Activated CD4-positive, alpha-beta T cell treated with anti-CD3 and anti-CD28 coated beads, Interleukin-10, Interleukin-2, amounts not matched to agents 100 ng/mL and 50 ng/mL, durations not matched to agents 16 hours and 8 hours (primary cell): ENCODE data around the gene PLSCR5.

Source experiments
- DNase-seq: peaks from one replicate; pipeline ENCODE4 v3.0.0-alpha.2; 2020

PLSCR5 gene, protein sequence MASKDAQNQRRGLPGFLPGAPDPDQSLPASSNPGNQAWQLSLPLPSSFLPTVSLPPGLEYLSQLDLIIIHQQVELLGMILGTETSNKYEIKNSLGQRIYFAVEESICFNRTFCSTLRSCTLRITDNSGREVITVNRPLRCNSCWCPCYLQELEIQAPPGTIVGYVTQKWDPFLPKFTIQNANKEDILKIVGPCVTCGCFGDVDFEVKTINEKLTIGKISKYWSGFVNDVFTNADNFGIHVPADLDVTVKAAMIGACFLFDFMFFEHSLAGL

DNA sequence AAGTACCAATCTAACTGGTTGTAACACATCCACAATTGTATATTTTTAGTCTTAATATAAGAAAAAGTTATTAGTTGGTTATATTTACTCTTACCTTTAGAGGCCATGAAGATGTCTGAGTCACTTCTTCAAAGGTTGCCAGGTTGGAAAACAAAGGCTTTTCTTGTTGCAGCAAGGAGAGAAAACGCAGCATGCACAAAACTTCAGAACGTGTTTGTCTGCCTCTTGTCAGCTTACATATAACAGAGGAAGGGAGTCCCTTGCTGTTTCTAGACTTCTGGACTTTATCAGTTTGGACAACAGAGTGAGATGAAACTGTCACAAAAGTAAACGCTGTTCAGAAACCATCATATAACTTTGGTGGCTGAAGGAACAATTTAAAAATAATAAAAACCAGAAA is at the start of gene PLSCR5:
Gene PLSCR5, minus strand, starts transcription at position 241 of the 400 bp plus-strand sequence. Its CDS starts 134 bp downstream, at position 107.
- no peak for DNase-seq

DNA sequence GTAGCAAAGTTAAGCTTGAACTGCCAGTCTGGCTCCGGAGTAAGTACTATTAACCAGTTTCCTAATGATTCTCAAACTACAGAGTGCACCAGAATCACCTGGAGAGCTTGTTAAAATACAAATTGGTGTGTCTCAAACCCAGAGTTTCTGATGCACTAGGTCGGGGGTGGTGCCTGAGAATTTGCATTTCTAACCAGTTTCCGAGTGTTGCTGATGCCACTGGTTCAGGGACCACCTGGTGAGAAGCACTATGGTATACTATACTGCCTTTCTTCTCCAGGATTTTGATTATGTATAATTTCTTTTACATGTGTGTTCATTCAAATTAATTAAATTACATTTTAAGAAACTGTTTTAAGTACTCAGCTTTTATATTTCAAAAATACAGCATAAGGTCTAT is 48.8 kb upstream of the PLSCR5 start:
- no peak for DNase-seq

DNA sequence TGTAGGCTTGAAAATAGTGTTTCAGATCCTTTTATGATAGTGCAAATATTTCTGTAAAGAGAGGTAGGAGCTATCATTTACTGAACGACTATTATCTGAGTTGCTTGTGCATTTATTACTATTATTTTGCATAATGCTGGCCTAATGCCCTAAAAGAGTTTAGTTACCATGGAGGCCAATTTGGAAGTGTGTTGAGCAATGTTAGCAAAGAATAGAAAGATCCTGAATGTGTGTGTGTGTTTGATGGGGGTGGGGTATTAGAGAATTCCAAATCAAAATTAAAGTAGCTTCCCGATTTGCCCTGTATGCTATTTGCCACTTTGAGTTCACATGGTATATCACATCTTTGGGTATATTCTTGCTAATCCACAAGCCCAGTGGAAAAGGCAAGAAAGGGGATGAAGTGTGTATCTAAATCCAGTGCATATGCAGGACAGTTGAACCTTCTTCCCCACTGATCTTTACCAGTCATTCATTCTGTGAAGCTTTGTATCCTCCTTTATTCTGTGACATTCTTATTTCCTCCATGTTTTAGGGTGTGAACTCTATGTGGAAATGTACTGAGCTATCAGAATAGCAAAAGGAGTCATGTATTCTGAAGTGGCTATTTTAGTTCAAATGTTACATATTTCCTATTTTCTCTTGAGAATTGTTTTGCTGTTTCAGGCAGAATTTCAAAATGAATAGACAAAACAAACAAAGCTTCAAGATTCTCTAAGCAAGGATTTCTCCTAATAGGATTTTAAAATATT is 45.7 kb upstream of the PLSCR5 start:
- DNase-seq = no peak

DNA sequence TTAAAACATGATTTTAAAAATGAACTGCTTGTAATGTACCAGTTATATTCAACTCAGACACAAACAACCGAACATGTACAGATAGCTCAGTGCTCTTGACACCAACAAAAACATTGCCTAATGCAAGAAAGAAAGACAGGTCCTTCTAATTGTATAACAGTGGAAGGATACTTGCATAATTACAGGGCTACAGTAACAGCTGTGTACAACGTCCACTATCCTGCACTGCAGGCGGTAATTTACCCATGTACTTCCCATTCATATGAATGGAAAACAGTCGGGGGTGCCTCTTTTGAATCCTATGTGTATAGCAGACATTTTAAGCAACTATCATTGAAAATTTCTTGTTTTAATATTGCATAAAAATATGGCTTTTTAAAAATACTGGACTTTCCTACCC is 41.1 kb upstream of the PLSCR5 start:
- no peak for DNase-seq

DNA sequence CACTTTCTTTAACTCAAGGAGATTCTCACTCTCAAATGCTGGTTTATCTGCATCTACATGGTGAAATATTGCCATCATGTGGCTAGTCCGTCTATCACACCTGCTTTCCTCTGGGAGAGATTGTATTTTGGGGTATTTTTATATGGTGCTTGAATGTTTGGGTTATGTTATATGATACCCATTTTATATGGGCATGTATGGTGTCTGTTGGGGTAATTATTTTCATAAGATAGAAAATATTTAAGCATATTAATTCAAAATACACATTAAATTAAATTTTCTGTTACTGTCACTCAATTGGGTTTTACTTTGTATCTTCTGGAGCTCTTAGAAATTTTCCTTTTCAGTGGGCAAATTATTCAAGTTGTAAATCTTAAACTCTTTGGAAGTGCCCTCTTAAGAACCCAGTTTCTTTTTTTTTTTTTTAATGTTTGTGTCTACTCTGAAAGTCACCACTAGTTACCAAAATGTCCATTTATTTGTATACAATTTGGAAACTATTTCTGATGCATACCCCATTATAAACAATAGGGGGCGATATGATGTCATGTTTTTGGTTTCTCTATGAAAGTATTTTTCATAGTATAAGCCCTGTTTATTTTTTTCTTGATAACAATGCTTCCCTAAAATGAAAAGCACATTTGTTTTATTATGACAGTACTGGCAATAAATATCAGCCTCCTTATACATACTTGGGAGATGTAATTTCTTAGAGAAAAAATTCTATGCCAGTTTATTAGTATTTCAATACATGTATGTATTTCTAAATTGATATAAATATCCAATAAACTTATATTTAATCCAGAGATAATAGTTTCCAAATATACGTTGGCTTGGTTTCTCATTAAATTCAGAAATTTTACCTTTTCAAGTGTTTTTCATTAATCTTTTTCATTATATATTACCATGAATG is 36.1 kb upstream of the PLSCR5 start:
- peak; percentile 35 for DNase-seq

DNA sequence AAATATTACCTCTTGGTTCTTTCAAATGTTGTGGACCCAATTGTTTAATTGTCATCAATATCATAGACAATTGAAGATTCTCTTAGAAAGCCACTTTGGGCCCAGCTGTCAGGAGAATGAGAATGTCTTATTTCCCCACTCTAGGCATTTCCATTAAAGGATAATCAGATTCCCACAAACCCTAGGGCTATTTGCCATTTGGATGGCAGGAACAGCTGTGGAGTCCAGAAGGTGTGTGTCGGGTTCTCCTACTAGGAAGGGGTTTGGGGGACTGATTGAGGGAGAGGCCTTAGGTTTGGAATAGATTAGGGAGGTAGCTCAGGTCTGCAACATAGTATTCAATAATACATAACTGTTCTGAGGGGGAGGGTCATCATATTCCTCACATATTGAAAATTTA is 35.2 kb upstream of the PLSCR5 start:
- no peak for DNase-seq

DNA sequence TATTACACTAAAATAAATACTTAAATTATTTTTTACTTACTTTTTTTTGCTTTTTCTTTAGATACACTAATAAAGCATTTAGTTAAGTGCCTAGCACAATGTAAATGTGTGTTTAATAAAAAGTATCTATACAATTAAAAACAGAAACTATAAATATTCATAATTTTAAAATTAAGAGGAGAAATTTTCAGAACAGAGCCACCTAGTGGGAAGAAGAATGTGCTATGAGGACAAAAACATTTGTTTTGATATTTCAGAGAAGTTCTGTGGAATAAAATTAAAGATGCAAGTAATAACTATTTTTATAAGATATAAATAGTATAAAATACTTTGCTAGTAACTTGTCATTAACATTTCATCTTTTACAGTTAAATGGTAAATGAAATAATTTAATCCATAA is 33.6 kb upstream of the PLSCR5 start:
- DNase-seq = no peak

DNA sequence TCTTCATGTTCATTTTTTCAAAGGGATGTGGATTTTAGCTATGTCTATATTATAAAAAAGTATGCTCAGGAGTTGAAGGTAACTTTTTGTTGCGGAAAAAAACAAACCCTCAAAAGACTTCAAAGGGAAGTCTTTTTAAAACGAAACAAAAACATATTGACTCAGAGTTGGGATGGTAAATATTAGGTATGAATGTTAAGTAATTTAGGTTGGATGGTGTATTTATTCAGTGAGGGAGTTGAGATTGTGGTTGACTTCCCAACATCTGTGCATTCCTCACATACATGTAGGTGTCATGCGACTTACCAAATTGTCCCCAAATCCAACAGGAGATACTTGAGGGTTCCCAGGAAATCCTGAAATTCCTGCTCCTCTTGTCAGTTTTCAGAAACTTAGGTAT is 32.7 kb upstream of the PLSCR5 start:
- no peak for DNase-seq

DNA sequence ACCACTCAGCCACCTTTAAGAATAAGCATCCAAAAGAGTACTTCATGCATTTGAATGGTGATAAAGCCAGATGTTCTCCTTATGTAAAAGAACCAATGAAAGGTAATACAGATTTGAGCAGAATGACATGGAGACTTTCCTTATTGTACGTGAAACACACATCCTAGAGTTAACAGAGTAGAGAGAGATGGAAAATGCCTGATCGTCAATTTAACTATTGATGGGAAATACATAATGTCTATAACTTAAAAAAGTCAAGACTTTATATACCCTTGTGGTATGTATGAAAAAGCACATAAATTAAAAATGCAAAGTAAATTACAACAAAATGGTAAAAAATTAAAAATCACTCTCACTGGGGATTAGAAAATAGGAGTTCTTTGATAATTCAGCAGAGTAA is 31.7 kb upstream of the PLSCR5 start:
- no peak for DNase-seq

DNA sequence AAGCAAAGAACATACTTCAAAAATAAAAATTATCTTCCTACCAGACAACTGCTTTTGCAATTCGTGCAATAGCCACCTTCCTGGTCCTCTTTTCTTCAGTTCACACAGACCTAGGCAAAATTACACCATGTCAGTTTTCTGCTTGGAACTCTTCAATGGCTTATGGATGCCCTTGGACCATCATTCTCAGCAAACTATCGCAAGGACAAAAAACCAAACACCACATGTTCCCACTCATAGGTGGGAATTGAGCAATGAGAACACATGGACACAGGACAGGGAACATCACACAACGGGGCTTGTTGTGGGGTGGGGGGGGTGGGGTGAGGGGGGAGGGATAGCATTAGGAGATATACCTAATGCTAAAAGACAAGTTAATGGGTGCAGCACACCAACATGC is 29.2 kb upstream of the PLSCR5 start:
- no peak for DNase-seq

DNA sequence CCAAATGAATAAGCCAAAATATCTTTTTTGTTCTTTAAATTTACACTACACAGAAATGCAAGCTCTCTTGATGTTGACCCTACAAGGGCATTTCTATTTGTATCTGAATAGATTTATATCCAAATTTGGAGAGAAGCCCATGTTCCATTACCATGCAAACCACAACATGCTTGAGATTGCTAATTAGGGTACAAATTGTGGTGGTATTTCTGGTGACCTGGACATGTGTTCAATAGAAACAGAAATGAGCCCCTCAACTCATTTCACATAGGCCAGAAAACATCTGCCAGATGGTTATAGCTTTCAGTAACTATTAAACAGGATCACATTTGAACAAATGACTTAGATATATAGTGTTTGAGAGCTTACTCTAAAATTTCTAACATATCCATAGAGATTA is 23.5 kb upstream of the PLSCR5 start:
- DNase-seq = no peak

DNA sequence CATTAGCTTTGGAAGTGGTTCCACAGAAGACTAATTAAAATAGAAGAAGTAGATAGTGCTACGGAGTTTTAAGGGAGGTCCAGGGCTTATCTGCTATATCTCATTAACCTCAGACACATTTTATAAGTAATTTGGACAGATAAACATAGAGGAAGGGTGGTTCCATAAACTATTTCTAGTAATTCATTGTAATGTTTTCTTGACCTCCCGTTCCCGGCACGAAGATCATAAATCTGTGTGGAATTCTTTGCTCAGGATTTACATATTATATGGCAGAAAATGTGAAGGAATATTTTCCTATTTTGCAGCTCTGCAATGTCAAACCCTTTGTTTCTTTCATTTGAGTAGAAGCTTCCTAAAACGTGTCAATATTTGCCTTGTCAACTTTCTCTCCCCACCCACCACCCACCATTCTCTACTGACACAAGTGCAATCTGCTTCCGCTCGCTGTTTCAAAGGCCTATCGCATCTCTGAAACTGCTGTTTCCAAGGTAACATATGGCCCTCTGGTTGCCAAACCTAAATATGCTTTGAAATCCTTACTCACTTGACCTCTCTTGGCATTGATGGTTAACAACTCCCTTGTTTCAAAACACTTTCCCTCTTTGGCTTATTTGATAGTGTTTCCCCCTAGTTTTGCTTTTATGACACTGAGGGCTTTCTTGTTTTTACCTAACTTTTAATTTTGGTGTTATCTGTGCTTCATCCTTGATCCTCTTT is 21.4 kb upstream of the PLSCR5 start:
- no peak for DNase-seq

DNA sequence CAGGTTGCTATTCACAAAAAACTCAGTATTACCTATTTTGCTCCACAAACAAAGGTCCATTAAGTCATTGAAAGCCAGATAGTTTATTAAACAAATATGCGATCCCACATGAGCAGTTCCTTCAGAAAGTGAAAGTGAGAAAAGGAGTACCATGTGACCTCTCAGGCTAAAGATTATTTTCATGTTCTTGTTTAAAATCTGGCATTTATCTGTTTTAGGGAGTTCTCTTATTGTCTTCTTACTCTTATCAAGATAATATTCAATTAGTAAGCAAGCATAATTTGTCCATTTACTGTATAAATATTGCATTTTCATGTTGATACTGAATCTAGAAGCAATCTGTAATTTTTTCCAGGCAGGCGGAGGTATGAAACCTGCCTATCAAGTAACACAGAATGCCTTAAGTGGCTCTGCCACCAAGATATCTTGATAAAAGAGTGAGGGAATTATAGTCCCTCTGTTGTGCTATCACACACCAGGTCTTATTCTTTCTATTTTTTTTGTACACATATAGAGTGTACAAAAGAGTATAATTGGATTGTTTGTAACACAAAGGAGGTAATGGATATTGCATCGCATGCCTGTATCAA is 20.1 kb upstream of the PLSCR5 start:
- no peak for DNase-seq

DNA sequence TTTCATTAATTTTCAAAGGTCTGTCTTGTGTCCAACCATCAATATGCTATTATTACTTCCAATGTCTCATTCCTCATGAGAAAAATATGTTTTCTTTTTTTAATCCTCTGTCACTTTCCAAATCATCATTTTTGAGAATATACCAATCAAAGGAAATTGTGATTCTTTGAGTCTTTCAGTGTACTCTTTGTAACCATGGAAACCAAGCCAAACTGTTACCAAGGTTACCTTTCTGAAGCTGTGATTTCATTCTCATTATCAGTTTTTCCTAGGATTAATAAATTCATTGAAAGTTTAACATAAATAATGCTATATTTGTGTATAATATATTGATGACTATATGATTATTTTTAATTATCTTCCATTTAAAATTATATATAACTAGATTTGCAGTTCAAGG is 16.6 kb upstream of the PLSCR5 start:
- no peak for DNase-seq

DNA sequence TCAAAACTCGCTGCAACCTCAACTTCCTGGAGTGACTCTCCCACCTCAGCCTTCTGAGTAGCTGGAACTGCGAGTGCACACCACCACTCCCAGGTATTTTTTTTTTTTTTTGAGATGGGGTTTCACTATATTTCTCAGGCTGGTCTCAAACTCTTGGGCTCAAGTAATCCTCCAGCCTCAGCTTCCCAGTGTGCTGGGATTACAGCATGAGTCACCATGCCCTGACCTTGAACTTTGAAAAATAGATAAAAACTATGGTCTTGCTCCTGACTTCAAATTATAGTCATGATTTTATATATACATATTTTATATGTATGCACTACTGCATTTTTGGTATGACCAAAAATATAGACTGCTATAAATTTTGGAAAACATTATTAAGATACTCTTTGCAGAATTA is 6.9 kb upstream of the PLSCR5 start:
- no peak for DNase-seq

DNA sequence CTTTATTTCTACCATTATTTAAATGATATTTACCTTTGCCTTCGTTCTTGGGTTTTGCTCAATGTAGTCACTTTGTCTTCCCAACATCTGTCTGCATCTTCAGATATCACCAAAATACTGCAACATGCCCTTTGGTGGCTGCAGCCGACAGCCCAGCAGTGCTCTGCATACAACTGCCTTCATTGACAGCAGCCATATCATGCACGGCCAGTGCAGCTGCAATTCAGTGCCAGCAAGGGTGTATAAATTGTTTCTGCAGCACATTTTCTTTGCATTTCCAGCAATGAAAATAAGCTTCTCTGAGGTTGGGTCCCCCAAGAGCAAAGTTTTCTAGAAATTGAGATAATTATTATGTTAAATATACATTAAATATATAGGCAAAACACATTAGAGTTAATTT is 6.0 kb upstream of the PLSCR5 start:
- no peak for DNase-seq

DNA sequence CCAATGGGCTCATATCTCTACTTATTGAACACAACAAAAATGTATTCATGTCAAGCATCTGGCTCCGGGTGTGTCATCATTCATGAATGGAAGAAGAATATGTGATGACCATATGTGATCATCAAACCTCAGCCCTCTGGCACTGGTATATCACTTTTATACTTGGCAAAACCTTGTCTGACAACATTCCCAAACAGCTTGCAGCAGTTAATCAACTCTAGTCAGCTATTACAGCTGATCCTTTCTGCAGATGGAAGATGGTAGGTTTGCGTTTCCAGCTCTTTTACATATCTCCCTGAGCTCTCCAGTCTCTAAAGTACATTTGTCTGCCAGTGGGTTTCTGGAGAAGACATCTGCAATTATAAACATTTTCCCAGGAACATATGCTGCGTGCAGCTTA is 6.6 kb downstream of the PLSCR5 start:
- no peak for DNase-seq

DNA sequence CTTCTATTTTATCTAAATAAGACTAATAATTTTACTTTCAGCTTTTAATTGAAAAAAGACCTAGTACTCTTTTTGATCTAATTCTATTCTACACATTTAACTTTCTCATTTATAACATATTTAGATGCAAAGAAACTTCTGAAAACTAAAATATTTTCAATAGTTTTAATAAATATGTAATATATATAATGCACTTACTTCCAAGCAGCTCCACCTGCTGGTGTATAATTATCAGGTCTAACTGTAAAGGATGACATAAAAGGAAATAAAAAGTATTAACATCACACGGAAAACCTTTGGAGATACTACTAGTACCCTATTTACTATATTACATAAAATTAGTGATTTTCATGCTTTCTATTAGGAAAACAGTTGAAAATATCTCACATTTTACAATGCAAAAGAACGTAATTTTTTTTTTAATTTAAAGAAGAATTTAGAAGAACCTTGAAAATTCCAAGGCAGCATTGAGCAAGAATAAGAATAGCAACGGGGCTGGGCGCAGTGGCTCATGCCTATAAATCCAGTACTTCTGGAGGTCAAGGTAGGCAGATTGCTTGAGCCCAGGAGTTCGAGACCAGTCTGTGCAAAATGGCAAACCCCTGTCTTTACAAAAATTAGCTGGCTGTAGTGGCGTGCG is 10.2 kb downstream of the PLSCR5 start:
- DNase-seq = peak; percentile 2

DNA sequence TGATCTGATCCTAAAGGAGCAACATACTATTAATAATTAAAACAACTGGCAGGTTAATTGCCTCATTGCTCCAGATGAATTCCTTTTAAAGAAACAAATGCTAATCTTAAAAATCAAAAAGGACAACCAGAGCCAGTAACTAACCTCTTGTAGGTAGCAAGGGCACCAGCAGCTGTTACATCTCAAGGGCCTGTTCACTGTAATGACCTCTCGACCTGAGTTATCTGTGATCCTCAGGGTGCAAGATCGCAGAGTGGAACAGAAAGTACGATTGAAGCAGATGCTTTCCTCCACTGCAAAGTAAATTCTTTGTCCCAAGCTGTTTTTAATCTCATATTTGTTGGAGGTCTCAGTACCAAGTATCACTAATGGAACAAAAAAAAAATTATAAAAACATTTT is 11.4 kb downstream of the PLSCR5 start:
- DNase-seq = no peak

DNA sequence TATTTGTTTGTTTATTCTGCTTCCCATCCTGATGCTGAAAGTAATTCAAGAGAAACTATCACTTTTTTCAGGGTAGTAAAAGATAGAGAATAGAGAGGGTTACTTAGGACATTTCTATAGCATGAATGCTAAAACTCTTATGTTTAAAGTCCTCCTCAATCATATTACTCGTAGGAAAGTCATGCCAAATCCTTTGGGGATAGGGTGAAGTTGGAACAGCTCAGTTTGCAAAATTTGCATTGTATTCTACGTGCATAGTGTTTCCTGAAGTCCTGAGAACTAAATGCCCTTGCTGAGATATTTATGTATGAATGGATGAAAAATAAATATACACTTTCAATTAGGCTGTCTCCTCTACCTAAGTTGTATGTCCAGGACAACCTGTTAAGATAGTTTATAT is 14.6 kb downstream of the PLSCR5 start:
- no peak for DNase-seq

DNA sequence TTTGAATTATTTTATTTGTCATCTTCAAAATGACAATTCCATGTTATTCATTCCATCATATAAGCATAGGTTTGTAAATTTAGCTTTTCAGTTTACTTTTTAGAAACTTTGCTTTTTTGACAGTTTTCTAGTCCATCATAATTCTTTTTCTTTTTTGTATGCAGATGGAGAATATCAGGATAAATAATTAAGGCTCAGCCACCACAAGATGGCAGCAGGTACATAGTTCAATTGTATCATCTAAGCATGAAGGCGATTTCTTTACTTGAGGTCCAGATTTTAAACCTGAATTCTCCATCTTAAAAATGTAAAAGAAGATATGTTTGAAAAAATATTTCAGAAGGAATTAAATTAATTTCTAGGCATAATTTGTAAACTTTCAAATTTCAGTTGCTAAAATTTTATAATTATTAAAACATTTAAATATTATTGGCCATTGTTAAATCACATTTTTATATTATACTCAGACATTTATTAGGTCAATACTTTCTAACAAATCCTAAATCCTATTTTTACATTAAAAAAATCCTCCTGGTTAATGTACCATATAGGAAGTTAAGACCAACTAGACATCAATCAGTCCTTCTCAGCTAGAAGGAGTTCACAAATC is 15.1 kb downstream of the PLSCR5 start:
- DNase-seq = peak; percentile 21

DNA sequence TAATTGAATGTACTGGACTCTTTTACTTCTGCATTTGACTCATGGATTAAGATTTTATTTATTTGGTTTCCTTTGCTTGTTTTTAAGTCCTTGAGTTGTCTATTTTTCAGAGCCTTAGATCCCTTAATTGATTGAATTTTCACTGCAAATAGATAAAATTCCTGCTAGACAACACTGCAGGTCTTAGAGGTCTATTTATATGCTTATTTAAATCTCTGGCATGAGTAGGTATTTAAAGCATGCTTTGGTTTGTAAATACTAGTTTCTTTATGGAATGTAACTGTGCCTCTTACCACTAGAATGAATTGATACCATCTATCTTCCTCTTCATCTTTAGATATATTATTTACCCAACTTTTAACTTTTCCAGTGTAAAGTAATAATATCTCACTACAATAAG is 20.0 kb downstream of the PLSCR5 start:
- no peak for DNase-seq
